Measurements from ENCODE around the gene KY. TPM values are rescaled to one million over a fixed set of nuclear protein-coding genes. Genes with fewer than 3 reads are reported as not detected.

The KY gene
- total and polyA plus RNA-seq, 2 donors (not counting 1 experiment from before 2014, with no cell fraction given), result under 0.01 to 0.12 TPM

- Histone ChIP-seq H3K9me3 (ENCODE audit: control insufficient read depth, insufficient read depth, low read depth, low read length) (no peaks in the 10 kb centered on the region), H4K20me1 (ENCODE audit: control insufficient read depth, extremely low read depth, insufficient read depth, low read length) (no peaks in the 10 kb centered on the region), H3K4me1 (ENCODE audit: control insufficient read depth, extremely low read depth, insufficient read depth, low read length) (no peaks in the 10 kb centered on the region), H3K9ac (ENCODE audit: insufficient read depth, low read length) (no peak overlapping the region), H2AFZ (ENCODE audit: low read length) (no peak overlapping the region), H3K27me3 (ENCODE audit: control insufficient read depth, insufficient read depth, low read length) (no peaks in the 10 kb centered on the region), H3K36me3 (ENCODE audit: control insufficient read depth, insufficient read depth, low read length) (no peaks in the 10 kb centered on the region), H3K27ac (ENCODE audit: insufficient read depth, low read length) (no peak overlapping the region), H3K4me2 (ENCODE audit: extremely low read depth, insufficient read depth, low read length) (no peak overlapping the region), H3K4me3 (replicated peaks in 1 of 4; ENCODE audit: control extremely low read depth in 1 of 4, insufficient read depth in 1 of 4, low read depth in 3 of 4, low read length in 4 of 4) (no peak overlapping the region), H3K79me2 (ENCODE audit: control insufficient read depth, insufficient read depth, low read length) (no peaks in the 10 kb centered on the region)
- TF ChIP-seq CTCF (conservative IDR thresholded peaks at IDR 0.05 in 1 of 2, IDR thresholded peaks at IDR 0.05 in 1 of 2; ENCODE audit: low read depth in 1 of 2, low read length in 2 of 2), result no peak
- DNase-seq (ENCODE audit: low read depth in 2 of 2), result no peak
Measured at GRCh38 chr3:134694466-134694865, 43.6 kb upstream of the KY start.

GRCh38 chr3:134693804-134694203 lies 43.0 kb upstream of the KY start:
- DNase-seq (ENCODE audit: low read depth in 2 of 2), result no peak

GRCh38 chr3:134693226-134693625 lies 42.4 kb upstream of the KY start:
- Histone ChIP-seq H3K4me3 (replicated peaks in 1 of 4; ENCODE audit: control extremely low read depth in 1 of 4, insufficient read depth in 1 of 4, low read depth in 3 of 4, low read length in 4 of 4) (no peak overlapping the region), H3K27me3 (ENCODE audit: control insufficient read depth, insufficient read depth, low read length) (no peaks in the 10 kb centered on the region), H3K9me3 (ENCODE audit: control insufficient read depth, insufficient read depth, low read depth, low read length) (no peaks in the 10 kb centered on the region), H3K79me2 (ENCODE audit: control insufficient read depth, insufficient read depth, low read length) (no peaks in the 10 kb centered on the region), H3K4me2 (ENCODE audit: extremely low read depth, insufficient read depth, low read length) (no peak overlapping the region), H3K9ac (ENCODE audit: insufficient read depth, low read length) (no peak overlapping the region), H4K20me1 (ENCODE audit: control insufficient read depth, extremely low read depth, insufficient read depth, low read length) (no peaks in the 10 kb centered on the region), H2AFZ (ENCODE audit: low read length) (no peak overlapping the region), H3K4me1 (ENCODE audit: control insufficient read depth, extremely low read depth, insufficient read depth, low read length) (no peaks in the 10 kb centered on the region), H3K36me3 (ENCODE audit: control insufficient read depth, insufficient read depth, low read length) (no peaks in the 10 kb centered on the region), H3K27ac (ENCODE audit: insufficient read depth, low read length) (no peak overlapping the region)
- TF ChIP-seq EZH2 (IDR thresholded peaks at IDR 0.05; ENCODE audit: low read length, missing control alignments) (no peak), CTCF (conservative IDR thresholded peaks at IDR 0.05 in 1 of 2, IDR thresholded peaks at IDR 0.05 in 1 of 2; ENCODE audit: low read depth in 1 of 2, low read length in 2 of 2) (no peak)
- peak in 1 of 2 donors; percentile 3 for DNase-seq (ENCODE audit: low read depth in 2 of 2)

More at GRCh38 chr3:134693804-134694203, 43.0 kb upstream of the KY start:
- no peak overlapping the region for H3K9ac ChIP-seq (ENCODE audit: insufficient read depth, low read length)
- H3K4me1 ChIP-seq (ENCODE audit: control insufficient read depth, extremely low read depth, insufficient read depth, low read length), result no peaks in the 10 kb centered on the region
- TF ChIP-seq EZH2 (IDR thresholded peaks at IDR 0.05; ENCODE audit: low read length, missing control alignments) (no peak), CTCF (conservative IDR thresholded peaks at IDR 0.05 in 1 of 2, IDR thresholded peaks at IDR 0.05 in 1 of 2; ENCODE audit: low read depth in 1 of 2, low read length in 2 of 2) (no peak)
- no peaks in the 10 kb centered on the region for H3K36me3 ChIP-seq (ENCODE audit: control insufficient read depth, insufficient read depth, low read length)
- no peak overlapping the region for H3K4me3 ChIP-seq (replicated peaks in 1 of 4; ENCODE audit: control extremely low read depth in 1 of 4, insufficient read depth in 1 of 4, low read depth in 3 of 4, low read length in 4 of 4)
- no peaks in the 10 kb centered on the region for H3K27me3 ChIP-seq (ENCODE audit: control insufficient read depth, insufficient read depth, low read length)
- no peak overlapping the region for H3K27ac ChIP-seq (ENCODE audit: insufficient read depth, low read length)
- H3K79me2 ChIP-seq (ENCODE audit: control insufficient read depth, insufficient read depth, low read length), result no peaks in the 10 kb centered on the region
- H3K4me2 ChIP-seq (ENCODE audit: extremely low read depth, insufficient read depth, low read length), result no peak overlapping the region
- H2AFZ ChIP-seq (ENCODE audit: low read length), result no peak overlapping the region
- H4K20me1 ChIP-seq (ENCODE audit: control insufficient read depth, extremely low read depth, insufficient read depth, low read length), result no peaks in the 10 kb centered on the region
- H3K9me3 ChIP-seq (ENCODE audit: control insufficient read depth, insufficient read depth, low read depth, low read length), result no peaks in the 10 kb centered on the region

Measured in fibroblast of lung (primary cell).